Astrocyte (in vitro differentiated cells and primary cell): ENCODE measurements around the gene CRYBB1.

ENCODE experiments used
- EZH2 ChIP-seq: IDR thresholded peaks from 2 replicates; pipeline ENCODE4 v1.6.1; 2012; ENCODE audit warnings: mild to moderate bottlenecking, low read length, inconsistent platforms; ENCODE audit not compliant: insufficient read depth
- TF ChIP-seq, protein P1 (sequence below): IDR thresholded peaks from 2 replicates; pipeline ENCODE4 v1.5.1; 2011; ENCODE audit warnings: low read depth, mild to moderate bottlenecking, inconsistent platforms, low read length, moderate library complexity; ENCODE audit not compliant: insufficient read depth

DNA sequence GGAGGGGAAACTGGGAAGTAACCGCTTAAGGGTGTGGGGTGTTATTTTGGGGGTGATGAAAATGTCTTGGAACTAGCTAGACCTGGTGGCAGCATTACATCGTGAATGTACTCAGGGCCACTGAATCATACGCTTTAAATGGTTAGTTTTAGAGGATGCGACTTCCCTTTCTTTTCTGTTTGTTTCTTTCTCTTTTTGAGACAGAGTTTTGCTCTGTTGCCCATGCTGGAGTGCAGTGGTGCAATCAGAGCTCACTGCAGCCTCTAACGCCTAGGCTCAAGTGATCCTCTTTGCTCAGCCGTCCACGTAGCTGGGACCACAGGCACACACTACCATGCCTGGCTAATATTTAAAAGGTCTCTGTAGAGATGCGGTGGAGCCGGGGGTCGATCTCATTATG is 34.0 kb upstream of the CRYBB1 start:
- TF ChIP-seq, protein P1, sequence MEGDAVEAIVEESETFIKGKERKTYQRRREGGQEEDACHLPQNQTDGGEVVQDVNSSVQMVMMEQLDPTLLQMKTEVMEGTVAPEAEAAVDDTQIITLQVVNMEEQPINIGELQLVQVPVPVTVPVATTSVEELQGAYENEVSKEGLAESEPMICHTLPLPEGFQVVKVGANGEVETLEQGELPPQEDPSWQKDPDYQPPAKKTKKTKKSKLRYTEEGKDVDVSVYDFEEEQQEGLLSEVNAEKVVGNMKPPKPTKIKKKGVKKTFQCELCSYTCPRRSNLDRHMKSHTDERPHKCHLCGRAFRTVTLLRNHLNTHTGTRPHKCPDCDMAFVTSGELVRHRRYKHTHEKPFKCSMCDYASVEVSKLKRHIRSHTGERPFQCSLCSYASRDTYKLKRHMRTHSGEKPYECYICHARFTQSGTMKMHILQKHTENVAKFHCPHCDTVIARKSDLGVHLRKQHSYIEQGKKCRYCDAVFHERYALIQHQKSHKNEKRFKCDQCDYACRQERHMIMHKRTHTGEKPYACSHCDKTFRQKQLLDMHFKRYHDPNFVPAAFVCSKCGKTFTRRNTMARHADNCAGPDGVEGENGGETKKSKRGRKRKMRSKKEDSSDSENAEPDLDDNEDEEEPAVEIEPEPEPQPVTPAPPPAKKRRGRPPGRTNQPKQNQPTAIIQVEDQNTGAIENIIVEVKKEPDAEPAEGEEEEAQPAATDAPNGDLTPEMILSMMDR: no peak
- TF ChIP-seq EZH2: no peak
